Activated naive CD4-positive, alpha-beta T cell treated with anti-CD3 and anti-CD28 coated beads for 36 hours (primary cell): Measurements from ENCODE around the gene ARHGAP32. TPM values are rescaled to one million over a fixed set of nuclear protein-coding genes. Genes with fewer than 3 reads are reported as not detected.

Experiments used
- CTCF ChIA-PET: fragments of 350-600 bp; sonication (Branson Sonifier 250); formaldehyde crosslinking; loops from one replicate; lab custom pipeline; 2021; ENCODE audit warnings: antibody characterized with exemption; lab: Charles Lee
- DNase-seq: peaks from one replicate; pipeline ENCODE4 v3.0.0-alpha.2; 2020
- H3K27ac Mint-ChIP-seq: one replicate; pipeline ENCODE4 v1.8.0; 2021; ENCODE audit warnings: mild to moderate bottlenecking, mixed read lengths
- H3K27me3 Mint-ChIP-seq: one replicate; pipeline ENCODE4 v1.8.0; 2021; ENCODE audit warnings: low read depth, mixed read lengths
- H3K36me3 Mint-ChIP-seq: one replicate; pipeline ENCODE4 v1.8.0; 2021; ENCODE audit warnings: low read depth, mixed read lengths
- H3K4me1 Mint-ChIP-seq: one replicate; pipeline ENCODE4 v1.8.0; 2021; ENCODE audit warnings: low read depth, mixed read lengths
- H3K4me3 Mint-ChIP-seq: one replicate; pipeline ENCODE4 v1.8.0; 2021; ENCODE audit warnings: mild to moderate bottlenecking, moderate library complexity, mixed read lengths
- H3K9me3 Mint-ChIP-seq: one replicate; pipeline ENCODE4 v1.8.0; 2021; ENCODE audit warnings: mixed read lengths
- intact Hi-C: fragments of 100-400 bp; cut with micrococcal nuclease; formaldehyde crosslinking; loops from one replicate; pipeline ENCODE4 v1.15.1; 2023
- total RNA-seq, 2 experiments: library from RNA; stranded (reverse); gene quantifications; one replicate each; pipeline ENCODE4 v1.2.3, GENCODE V29; 2021

ARHGAP32 gene
- total RNA-seq, 2 experiments from 2014 or later: 8.9 to 10.3 TPM

- intact Hi-C loops: no loop called here
- H3K9me3 Mint-ChIP-seq: no peaks in the 10 kb centered on the region
Measured at GRCh38 chr11:128941573-128942271, 250.4 kb downstream of the ARHGAP32 start.

DNA sequence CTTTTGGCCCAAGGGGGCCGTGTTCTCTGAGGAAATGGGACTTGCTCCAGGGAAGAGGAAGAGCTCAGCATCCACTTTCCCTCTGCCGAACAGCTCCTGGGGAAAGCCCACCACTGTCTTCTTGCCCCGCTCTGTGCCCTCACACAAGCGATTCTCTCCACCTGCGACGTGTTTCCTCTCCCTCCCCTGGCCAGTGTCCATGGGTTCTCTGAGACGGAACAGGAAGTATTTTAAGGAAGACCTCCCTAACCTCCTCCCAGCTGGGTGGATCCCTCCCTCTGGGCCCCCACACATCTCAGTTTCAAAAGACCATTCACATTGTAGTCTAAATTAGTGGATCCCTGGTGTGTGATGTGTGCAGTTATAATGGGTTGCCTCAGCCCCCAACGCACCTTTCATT is 251.0 kb downstream of the ARHGAP32 start:
- H3K27me3 Mint-ChIP-seq: no peaks in the 10 kb centered on the region

More at GRCh38 chr11:128941573-128942271, 250.4 kb downstream of the ARHGAP32 start:
- DNase-seq: no peak
- CTCF ChIA-PET: interaction anchor here (2.3 kb wide), 1 partner anchor 57 kb away, joined by 8 read pairs; no protein-coding TSS in a partner anchor
- Mint-ChIP-seq H3K36me3 (no peaks in the 10 kb centered on the region), H3K4me3 (no peak overlapping the region), H3K27ac (no peak overlapping the region), H3K4me1 (no peaks in the 10 kb centered on the region), H3K27me3 (no peaks in the 10 kb centered on the region)

GRCh38 chr11:128940603-128941002 is 251.5 kb downstream of the ARHGAP32 start:
- CTCF ChIA-PET: interaction anchor here (1.1 to 2.3 kb wide), 2 partner anchors 36 to 56 kb away, joined by 3 to 8 read pairs; no protein-coding TSS in a partner anchor
- intact Hi-C loops: no loop called here
- no peaks in the 10 kb centered on the region for H3K4me1 Mint-ChIP-seq
- H3K4me3 Mint-ChIP-seq: no peak overlapping the region
- no peak for DNase-seq
- H3K27ac Mint-ChIP-seq: no peak overlapping the region
- H3K9me3 Mint-ChIP-seq: no peaks in the 10 kb centered on the region
- H3K27me3 Mint-ChIP-seq: no peaks in the 10 kb centered on the region
- no peaks in the 10 kb centered on the region for H3K36me3 Mint-ChIP-seq

More for the DNA sequence above, 251.0 kb downstream of the ARHGAP32 start:
- H3K4me1 Mint-ChIP-seq: no peaks in the 10 kb centered on the region
- intact Hi-C loops: no loop called here
- H3K9me3 Mint-ChIP-seq: no peaks in the 10 kb centered on the region
- CTCF ChIA-PET: interaction anchor here (2.3 kb wide), 1 partner anchor 56 kb away, joined by 8 read pairs; no protein-coding TSS in a partner anchor
- no peak for DNase-seq
- H3K36me3 Mint-ChIP-seq: no peaks in the 10 kb centered on the region
- H3K4me3 Mint-ChIP-seq: no peak overlapping the region
- H3K27ac Mint-ChIP-seq: no peak overlapping the region

DNA sequence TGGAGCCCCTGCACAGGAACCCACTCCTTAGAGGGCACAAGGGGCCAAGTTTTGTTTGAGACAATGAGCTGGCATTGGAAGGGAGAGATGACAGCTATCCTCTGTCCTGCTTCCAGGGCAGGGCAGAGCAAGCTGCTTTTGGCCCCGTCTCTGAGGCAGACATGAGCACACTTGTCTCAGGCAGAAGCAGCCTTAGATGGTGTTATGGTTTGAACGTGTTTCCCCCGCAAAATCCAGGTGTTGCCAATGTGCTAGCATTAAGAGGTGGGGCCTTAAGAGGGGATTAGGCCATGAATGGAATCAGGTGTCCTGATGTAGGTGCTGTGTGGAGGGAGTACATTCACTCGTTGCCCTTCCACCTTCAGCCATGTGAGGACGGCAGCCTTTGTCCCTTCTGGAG is 252.0 kb downstream of the ARHGAP32 start:
- DNase-seq: no peak
- no peaks in the 10 kb centered on the region for H3K36me3 Mint-ChIP-seq
- no peaks in the 10 kb centered on the region for H3K4me1 Mint-ChIP-seq
- no peak overlapping the region for H3K27ac Mint-ChIP-seq
- CTCF ChIA-PET: interaction anchor here (1.1 to 2.3 kb wide), 3 partner anchors 9 to 55 kb away, joined by 3 to 8 read pairs (median 5); no protein-coding TSS in a partner anchor
- no peak overlapping the region for H3K4me3 Mint-ChIP-seq
- no peaks in the 10 kb centered on the region for H3K9me3 Mint-ChIP-seq
- H3K27me3 Mint-ChIP-seq: no peaks in the 10 kb centered on the region
- intact Hi-C loops: no loop called here

GRCh38 chr11:128939591-128939990 is 252.5 kb downstream of the ARHGAP32 start:
- H3K4me1 Mint-ChIP-seq: no peaks in the 10 kb centered on the region
- CTCF ChIA-PET: interaction anchor here (1.1 to 2.3 kb wide), 3 partner anchors 9 to 55 kb away, joined by 3 to 8 read pairs (median 5); no protein-coding TSS in a partner anchor
- H3K9me3 Mint-ChIP-seq: no peaks in the 10 kb centered on the region
- DNase-seq: no peak
- no peaks in the 10 kb centered on the region for H3K27me3 Mint-ChIP-seq
- H3K27ac Mint-ChIP-seq: no peak overlapping the region
- no peak overlapping the region for H3K4me3 Mint-ChIP-seq
- H3K36me3 Mint-ChIP-seq: no peaks in the 10 kb centered on the region
- intact Hi-C loops: no loop called here

DNA sequence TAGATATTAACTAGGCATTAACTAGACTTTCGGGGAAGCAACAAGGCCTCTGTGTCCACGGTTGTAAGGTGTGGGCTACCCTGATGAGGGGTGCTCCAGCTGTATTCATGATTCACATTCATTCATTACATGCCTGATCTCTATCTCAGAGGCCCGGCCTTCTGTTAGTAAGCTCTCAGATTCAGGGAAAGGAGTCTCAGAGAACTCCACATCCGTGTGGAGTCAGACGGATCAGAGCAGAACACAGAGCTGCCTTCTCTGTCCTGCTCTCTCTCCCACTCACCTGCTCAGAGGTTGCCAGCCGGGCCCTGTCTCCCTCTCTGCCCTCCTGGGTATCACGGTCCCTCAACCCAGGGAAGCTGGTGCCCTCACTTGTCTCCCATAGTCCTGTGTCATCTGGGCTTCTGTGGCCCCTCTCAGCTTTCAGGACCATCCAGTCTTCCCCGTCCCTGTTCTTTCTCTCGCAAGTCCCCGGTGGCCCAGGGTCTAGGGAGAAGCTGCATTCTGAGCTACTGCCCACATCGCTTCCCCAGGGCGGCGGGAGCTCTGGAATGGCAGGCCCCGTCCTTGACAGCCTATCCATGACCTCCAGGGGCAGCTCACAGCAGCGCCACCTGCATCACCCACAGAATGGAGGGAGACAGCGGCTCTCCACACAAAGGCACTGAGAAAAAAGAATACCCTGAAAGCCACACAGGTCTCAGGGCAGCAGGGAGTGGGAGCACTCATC is 253.8 kb downstream of the ARHGAP32 start:
- intact Hi-C loops: no loop called here
- CTCF ChIA-PET: interaction anchor here (1.2 to 2.2 kb wide), 3 partner anchors 10 to 53 kb away, joined by 3 to 5 read pairs (median 4); no protein-coding TSS in a partner anchor
- Mint-ChIP-seq H3K9me3 (no peaks in the 10 kb centered on the region), H3K36me3 (no peaks in the 10 kb centered on the region), H3K4me1 (no peaks in the 10 kb centered on the region), H3K27me3 (no peaks in the 10 kb centered on the region), H3K27ac (no peak overlapping the region), H3K4me3 (no peak overlapping the region)
- DNase-seq: no peak

DNA sequence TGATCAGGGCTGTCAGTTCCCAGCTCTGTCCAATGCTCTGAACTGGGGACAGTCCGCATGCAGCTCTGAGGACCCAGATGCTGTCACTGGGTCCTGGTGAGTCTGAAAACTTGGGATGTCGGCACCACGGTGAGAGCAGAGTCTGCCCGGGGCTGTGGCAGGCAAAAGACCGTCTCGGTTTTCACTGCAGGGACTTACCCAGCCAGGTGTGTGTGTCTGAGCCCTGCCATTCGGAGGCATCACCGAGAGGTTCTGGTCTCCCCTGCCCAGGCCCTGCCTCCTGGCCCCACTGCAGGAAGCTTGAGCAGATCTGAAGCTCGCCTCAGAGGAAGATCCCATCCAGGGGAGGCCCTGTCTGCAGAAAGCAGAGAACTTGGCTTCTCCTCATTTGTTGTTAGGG is 254.6 kb downstream of the ARHGAP32 start:
- Mint-ChIP-seq H3K9me3 (no peaks in the 10 kb centered on the region), H3K4me1 (no peaks in the 10 kb centered on the region), H3K4me3 (no peak overlapping the region), H3K36me3 (no peaks in the 10 kb centered on the region), H3K27ac (no peak overlapping the region), H3K27me3 (no peaks in the 10 kb centered on the region)
- CTCF ChIA-PET: interaction anchor here (0.5 to 1.7 kb wide), 3 partner anchors 9 to 52 kb away, joined by 3 to 4 read pairs (median 3); no protein-coding TSS in a partner anchor
- no peak for DNase-seq
- intact Hi-C loops: no loop called here

DNA sequence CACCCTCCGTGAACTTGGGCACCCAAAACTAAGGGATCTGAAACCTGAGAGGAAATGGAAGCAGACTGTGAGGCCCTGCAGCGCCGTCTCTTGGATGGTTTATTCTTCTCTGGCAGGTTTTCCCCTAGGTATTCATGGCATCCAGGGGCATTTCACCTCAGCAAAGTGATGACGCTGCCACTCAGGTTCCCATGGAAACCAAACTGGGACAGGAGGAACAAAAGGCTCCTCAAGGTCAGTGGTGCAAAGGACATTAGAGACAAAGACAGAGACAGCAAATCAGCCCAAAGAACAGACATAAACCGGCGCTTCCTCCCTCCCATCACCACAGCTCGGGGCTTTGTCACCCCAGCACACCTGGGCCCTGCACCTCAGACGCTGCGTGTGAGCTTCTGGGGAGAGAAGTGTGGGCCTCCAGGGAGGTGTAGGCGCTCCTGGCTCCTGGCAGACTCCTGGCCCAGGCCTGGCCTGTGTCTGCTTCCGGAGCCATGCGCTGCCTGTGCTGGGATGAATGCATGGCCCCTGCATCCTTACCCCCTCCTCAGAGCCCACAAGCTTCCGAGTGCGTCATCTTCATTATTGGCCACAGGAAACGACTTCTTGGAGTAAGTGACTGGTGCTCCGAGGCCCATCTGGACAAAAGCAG is 255.4 kb downstream of the ARHGAP32 start:
- Mint-ChIP-seq H3K9me3 (no peaks in the 10 kb centered on the region), H3K36me3 (no peaks in the 10 kb centered on the region), H3K4me1 (no peaks in the 10 kb centered on the region), H3K4me3 (no peak overlapping the region), H3K27me3 (no peaks in the 10 kb centered on the region), H3K27ac (no peak overlapping the region)
- intact Hi-C loops: no loop called here
- DNase-seq: no peak
- CTCF ChIA-PET: interaction anchor here (0.9 to 1.5 kb wide), 2 partner anchors 12 to 19 kb away, joined by 3 read pairs; no protein-coding TSS in a partner anchor

GRCh38 chr11:128934926-128935325 is 257.2 kb downstream of the ARHGAP32 start:
- DNase-seq: no peak
- intact Hi-C loops: no loop called here
- CTCF ChIA-PET: interaction anchor here (1.2 kb wide), 1 partner anchor 50 kb away, joined by 4 read pairs; no protein-coding TSS in a partner anchor
- Mint-ChIP-seq H3K36me3 (no peaks in the 10 kb centered on the region), H3K4me1 (no peaks in the 10 kb centered on the region), H3K27me3 (no peaks in the 10 kb centered on the region), H3K27ac (no peak overlapping the region), H3K9me3 (no peaks in the 10 kb centered on the region), H3K4me3 (no peak overlapping the region)

DNA sequence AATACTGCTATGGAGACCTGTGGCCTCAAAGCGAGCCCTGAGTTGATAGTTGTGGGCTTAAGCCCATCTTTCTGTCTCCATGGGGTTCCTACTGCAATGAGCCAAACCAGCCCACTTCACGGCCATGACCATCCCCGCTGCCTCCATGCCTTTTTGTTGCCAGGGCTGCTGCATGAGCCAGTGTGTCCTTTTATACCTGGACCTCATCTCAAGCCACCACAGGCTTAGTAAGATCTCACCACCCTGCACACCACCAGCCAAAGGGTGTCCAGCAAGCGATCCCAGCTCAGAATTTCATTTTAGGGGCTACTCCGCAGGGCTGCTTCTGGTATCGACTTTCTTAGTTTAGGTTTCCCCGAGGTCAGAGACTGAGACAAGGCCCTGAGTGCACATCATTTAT is 257.8 kb downstream of the ARHGAP32 start:
- Mint-ChIP-seq H3K4me3 (no peak overlapping the region), H3K27ac (no peak overlapping the region), H3K9me3 (no peaks in the 10 kb centered on the region), H3K36me3 (no peaks in the 10 kb centered on the region), H3K27me3 (no peaks in the 10 kb centered on the region), H3K4me1 (peaks cover 3% of the 10 kb centered on the region)
- intact Hi-C loops: no loop called here
- CTCF ChIA-PET: interaction anchor here (1.2 kb wide), 1 partner anchor 49 kb away, joined by 4 read pairs; no protein-coding TSS in a partner anchor
- no peak for DNase-seq

DNA sequence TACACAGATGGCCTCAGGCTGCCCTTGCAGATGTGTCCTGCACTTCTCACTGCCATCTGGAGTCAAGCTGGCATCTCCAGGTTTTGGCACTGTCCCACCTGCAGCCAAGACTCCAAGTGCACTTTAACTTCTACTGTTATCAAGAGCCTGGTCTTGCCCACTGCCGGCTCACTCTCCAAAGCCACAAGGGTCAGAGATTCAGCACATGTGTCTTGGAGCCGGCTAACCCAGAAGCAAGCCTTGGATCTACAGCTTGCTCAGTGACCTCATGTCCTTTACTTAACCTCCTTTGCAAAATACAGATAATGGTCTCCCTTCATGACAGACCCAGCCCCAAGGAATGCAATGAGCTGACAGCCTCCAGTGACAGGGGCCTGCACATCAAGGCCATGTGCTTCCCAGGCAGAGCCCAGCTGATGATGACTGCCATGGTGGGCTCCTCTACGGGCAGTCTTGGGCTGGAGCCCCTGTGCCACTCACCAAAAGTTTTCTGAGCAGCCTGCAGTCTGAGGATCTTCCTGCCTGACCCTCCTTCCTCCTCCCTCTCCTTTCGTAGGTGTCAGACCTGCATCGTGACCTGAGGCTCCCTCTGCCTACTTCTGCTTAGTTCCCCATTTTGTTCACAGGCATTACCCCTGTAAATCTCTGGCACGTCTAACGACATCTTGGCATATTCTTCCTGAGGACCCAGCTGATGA is 258.5 kb downstream of the ARHGAP32 start:
- Mint-ChIP-seq H3K4me1 (peaks cover 5% of the 10 kb centered on the region), H3K9me3 (no peaks in the 10 kb centered on the region), H3K4me3 (no peak overlapping the region), H3K27me3 (no peaks in the 10 kb centered on the region), H3K27ac (no peak overlapping the region), H3K36me3 (no peaks in the 10 kb centered on the region)
- CTCF ChIA-PET: no interaction called here
- intact Hi-C loops: no loop called here
- no peak for DNase-seq
